ENCODE measurements around the gene PURA. TPM values are rescaled to one million over a fixed set of nuclear protein-coding genes. Genes with fewer than 3 reads are reported as not detected.

The PURA gene
- total and polyA plus RNA-seq, 2 of the 13 experiments (the other 11 are each of a cell fraction or from before 2014, with no cell fraction given): 2.0 to 5.0 TPM

DNA sequence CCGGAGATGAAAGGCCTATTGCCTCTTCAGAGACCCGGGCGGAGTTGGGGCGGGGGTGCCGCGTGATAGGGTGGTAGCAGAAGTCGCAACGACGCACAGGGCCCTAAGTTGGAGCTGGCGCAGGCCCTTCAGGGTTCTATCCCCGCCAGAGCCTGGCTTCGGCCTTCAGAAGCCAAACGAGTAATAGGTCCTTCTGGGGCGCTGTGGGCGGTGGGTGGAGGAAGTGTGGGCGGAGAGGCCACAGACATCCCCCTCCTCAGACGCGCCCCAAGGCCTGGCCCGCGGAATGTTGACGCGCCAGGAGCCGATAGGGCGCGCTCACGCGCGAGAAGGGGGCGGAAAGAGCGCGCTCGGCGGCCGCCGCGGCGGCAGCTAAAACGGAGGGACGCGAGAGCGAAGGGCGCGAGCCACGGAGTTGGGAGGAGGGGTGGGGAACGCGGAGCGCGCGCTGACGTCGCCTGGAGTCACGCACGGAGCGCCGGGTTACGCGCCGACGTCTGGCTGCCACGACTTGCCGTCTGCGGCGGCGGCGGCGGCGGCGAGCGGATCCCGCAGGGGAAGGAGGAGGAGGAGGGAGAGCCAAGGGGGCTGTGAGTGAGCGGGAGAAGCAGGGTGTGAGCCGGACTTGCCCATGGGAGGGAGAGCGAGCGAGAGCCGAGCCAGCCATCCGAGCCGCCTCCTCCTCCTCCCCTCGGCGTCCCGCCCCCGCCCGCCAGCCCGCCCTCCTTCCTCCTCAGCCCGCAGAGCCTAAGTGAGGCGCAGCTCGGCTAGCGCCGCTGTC is 6.4 kb upstream of the PURA start (continued):
- TF ChIP-seq ZNF513 (CRISPR knock-in tag; conservative IDR thresholded peaks at IDR 0.05): no peak
- TF ChIP-seq, protein P1, sequence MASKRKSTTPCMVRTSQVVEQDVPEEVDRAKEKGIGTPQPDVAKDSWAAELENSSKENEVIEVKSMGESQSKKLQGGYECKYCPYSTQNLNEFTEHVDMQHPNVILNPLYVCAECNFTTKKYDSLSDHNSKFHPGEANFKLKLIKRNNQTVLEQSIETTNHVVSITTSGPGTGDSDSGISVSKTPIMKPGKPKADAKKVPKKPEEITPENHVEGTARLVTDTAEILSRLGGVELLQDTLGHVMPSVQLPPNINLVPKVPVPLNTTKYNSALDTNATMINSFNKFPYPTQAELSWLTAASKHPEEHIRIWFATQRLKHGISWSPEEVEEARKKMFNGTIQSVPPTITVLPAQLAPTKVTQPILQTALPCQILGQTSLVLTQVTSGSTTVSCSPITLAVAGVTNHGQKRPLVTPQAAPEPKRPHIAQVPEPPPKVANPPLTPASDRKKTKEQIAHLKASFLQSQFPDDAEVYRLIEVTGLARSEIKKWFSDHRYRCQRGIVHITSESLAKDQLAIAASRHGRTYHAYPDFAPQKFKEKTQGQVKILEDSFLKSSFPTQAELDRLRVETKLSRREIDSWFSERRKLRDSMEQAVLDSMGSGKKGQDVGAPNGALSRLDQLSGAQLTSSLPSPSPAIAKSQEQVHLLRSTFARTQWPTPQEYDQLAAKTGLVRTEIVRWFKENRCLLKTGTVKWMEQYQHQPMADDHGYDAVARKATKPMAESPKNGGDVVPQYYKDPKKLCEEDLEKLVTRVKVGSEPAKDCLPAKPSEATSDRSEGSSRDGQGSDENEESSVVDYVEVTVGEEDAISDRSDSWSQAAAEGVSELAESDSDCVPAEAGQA (IDR thresholded peaks at IDR 0.05; ENCODE audit: low read depth): peak; percentile 9; the same call in 1 of the 2 replicates
- TF ChIP-seq, protein P1 (CRISPR knock-in tag; IDR thresholded peaks at IDR 0.05; ENCODE audit: borderline replicate concordance): 0 out of 2 replicates have a peak, but pooled peaks have one; percentile 43
- TF ChIP-seq SNAPC5 (CRISPR knock-in tag; IDR thresholded peaks at IDR 0.05; ENCODE audit: borderline replicate concordance): no peak
- no peak for TF ChIP-seq ZNF512 (CRISPR knock-in tag; IDR thresholded peaks at IDR 0.05)
- TF ChIP-seq ZNF234 (CRISPR knock-in tag; conservative IDR thresholded peaks at IDR 0.05): no peak
- peak; percentile 13 for TF ChIP-seq MED8 (CRISPR knock-in tag; IDR thresholded peaks at IDR 0.05; ENCODE audit: insufficient replicate concordance)
- TF ChIP-seq ZFP62 (CRISPR knock-in tag; IDR thresholded peaks at IDR 0.05): no peak
- TF ChIP-seq NFKBIZ (CRISPR knock-in tag; IDR thresholded peaks at IDR 0.05): no peak
- TF ChIP-seq ZNF24 (IDR thresholded peaks at IDR 0.05): no peak
- TF ChIP-seq ZNF580 (CRISPR knock-in tag; IDR thresholded peaks at IDR 0.05; ENCODE audit: borderline replicate concordance, low read depth): peak; percentile 90; the same call in 1 of the 2 replicates
- no peak for TF ChIP-seq SSRP1 (CRISPR knock-in tag; IDR thresholded peaks at IDR 0.05)
- peak; percentile 72; the same call in 1 of the 2 replicates for TF ChIP-seq MXD4 (CRISPR knock-in tag; IDR thresholded peaks at IDR 0.05)
- no peak; the same call in 1 of the 2 replicates for TF ChIP-seq ZNF678 (CRISPR knock-in tag; IDR thresholded peaks at IDR 0.05)
- TF ChIP-seq, protein P2, sequence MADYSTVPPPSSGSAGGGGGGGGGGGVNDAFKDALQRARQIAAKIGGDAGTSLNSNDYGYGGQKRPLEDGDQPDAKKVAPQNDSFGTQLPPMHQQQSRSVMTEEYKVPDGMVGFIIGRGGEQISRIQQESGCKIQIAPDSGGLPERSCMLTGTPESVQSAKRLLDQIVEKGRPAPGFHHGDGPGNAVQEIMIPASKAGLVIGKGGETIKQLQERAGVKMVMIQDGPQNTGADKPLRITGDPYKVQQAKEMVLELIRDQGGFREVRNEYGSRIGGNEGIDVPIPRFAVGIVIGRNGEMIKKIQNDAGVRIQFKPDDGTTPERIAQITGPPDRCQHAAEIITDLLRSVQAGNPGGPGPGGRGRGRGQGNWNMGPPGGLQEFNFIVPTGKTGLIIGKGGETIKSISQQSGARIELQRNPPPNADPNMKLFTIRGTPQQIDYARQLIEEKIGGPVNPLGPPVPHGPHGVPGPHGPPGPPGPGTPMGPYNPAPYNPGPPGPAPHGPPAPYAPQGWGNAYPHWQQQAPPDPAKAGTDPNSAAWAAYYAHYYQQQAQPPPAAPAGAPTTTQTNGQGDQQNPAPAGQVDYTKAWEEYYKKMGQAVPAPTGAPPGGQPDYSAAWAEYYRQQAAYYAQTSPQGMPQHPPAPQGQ (CRISPR knock-in tag; IDR thresholded peaks at IDR 0.05; ENCODE audit: borderline replicate concordance): no peak; the same call in 1 of the 2 replicates
- peak; percentile 86 for TF ChIP-seq ZNF761 (CRISPR knock-in tag; conservative IDR thresholded peaks at IDR 0.05)
